KMS-11 (cell line): ENCODE measurements around the gene PLEKHM1.

Experiments used
- H2AFZ ChIP-seq: fragments of 200-600 bp; sonication (generic); 2 replicates; pipeline ENCODE4 v1.6.1; 2016; ENCODE audit warnings: antibody characterized with exemption, mixed run types, low read depth
- H3K27ac ChIP-seq: fragments of 200-600 bp; sonication (generic); 2 replicates; pipeline ENCODE4 v1.6.1; 2016; ENCODE audit warnings: mild to moderate bottlenecking, mixed run types
- H3K27me3 ChIP-seq: fragments of 200-600 bp; sonication (generic); 2 replicates; pipeline ENCODE4 v1.6.1; 2017; ENCODE audit warnings: mild to moderate bottlenecking, low read depth, mixed run types, moderate library complexity; ENCODE audit not compliant: insufficient read depth
- H3K36me3 ChIP-seq: fragments of 200-600 bp; sonication (generic); 2 replicates; pipeline ENCODE4 v1.6.1; 2017; ENCODE audit warnings: mild to moderate bottlenecking, mixed run types; ENCODE audit not compliant: insufficient read depth
- H3K4me1 ChIP-seq: fragments of 200-600 bp; sonication (generic); 2 replicates; pipeline ENCODE4 v1.6.1; 2016; ENCODE audit warnings: mild to moderate bottlenecking, low read depth, mixed run types; ENCODE audit not compliant: poor library complexity, severe bottlenecking
- H3K4me2 ChIP-seq: fragments of 200-600 bp; sonication (generic); 2 replicates; pipeline ENCODE4 v1.7.0; 2016; ENCODE audit warnings: mild to moderate bottlenecking, mixed run types
- H3K4me3 ChIP-seq: fragments of 200-600 bp; sonication (generic); IDR thresholded peaks from 2 replicates; pipeline ENCODE4 v1.6.1; 2017; ENCODE audit warnings: low read depth, low read length, mixed read lengths; ENCODE audit not compliant: insufficient read depth
- H3K79me2 ChIP-seq: fragments of 200-600 bp; sonication (generic); 2 replicates; pipeline ENCODE4 v1.6.1; 2016; ENCODE audit warnings: low read depth, mixed run types; ENCODE audit not compliant: insufficient read depth
- H3K9ac ChIP-seq: fragments of 200-600 bp; sonication (generic); 2 replicates; pipeline ENCODE4 v1.6.1; 2016; ENCODE audit warnings: mild to moderate bottlenecking, mixed run types
- H4K20me1 ChIP-seq: fragments of 200-600 bp; sonication (generic); 2 replicates; pipeline ENCODE4 v1.6.1; 2016; ENCODE audit warnings: mild to moderate bottlenecking, mixed run types; ENCODE audit not compliant: insufficient read depth
- TF ChIP-seq, protein P1 (sequence below): fragments of 200-600 bp; sonication (generic); conservative IDR thresholded peaks from 2 replicates; pipeline ENCODE4 v1.6.1; 2017; ENCODE audit warnings: low read depth, mild to moderate bottlenecking, antibody characterized with exemption, low read length, moderate library complexity, mixed read lengths

Gene PLEKHM1

DNA sequence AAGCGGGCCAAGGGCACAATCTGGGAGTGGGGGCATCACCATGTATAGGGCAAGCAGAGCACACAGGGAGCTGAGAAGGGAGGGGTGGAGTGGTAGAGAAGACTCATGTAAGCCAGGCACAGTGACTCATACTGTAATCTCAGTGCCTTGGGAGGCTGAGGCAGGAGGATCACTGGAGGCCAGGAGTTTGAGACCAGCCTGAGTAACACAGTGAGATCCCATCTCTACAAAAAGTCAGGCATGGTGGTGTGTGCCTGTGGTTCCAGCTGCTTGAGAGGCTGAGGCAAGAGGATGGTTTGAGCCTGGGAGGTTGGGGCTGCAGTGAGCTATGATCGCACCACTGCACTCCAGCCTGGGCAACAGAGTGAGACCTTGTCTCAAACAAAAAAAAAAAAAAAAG is 98.6 kb downstream of the PLEKHM1 start:
- Histone ChIP-seq H2AFZ (no peak overlapping the region), H3K4me2 (no peak overlapping the region), H3K9ac (no peak overlapping the region), H3K79me2 (no peaks in the 10 kb centered on the region), H4K20me1 (no peaks in the 10 kb centered on the region), H3K4me1 (no peaks in the 10 kb centered on the region), H3K4me3 (no peak overlapping the region), H3K36me3 (no peaks in the 10 kb centered on the region), H3K27ac (no peak overlapping the region), H3K27me3 (no peaks in the 10 kb centered on the region)
- TF ChIP-seq, protein P1, sequence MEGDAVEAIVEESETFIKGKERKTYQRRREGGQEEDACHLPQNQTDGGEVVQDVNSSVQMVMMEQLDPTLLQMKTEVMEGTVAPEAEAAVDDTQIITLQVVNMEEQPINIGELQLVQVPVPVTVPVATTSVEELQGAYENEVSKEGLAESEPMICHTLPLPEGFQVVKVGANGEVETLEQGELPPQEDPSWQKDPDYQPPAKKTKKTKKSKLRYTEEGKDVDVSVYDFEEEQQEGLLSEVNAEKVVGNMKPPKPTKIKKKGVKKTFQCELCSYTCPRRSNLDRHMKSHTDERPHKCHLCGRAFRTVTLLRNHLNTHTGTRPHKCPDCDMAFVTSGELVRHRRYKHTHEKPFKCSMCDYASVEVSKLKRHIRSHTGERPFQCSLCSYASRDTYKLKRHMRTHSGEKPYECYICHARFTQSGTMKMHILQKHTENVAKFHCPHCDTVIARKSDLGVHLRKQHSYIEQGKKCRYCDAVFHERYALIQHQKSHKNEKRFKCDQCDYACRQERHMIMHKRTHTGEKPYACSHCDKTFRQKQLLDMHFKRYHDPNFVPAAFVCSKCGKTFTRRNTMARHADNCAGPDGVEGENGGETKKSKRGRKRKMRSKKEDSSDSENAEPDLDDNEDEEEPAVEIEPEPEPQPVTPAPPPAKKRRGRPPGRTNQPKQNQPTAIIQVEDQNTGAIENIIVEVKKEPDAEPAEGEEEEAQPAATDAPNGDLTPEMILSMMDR = no peak

DNA sequence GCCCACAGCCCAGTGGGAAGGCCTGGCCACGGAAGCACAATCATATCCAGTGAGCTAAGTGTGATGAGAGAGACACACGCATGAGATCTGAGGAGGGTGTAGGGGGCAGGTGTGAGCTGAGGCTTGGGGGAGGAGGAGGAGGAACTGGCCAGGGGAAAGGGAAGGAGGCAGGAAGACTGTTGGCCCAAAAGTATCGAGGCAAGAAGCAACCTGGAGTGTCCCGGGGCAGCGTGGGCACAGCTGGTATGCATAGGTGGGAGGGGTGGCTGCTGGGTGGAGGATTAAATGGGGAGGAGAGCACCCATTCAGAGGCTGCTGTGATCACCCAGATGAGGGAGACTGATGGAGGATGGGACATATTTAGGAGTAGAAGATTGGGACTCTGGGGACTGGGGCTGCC is 99.2 kb downstream of the PLEKHM1 start:
- H3K4me1 ChIP-seq = no peaks in the 10 kb centered on the region
- no peaks in the 10 kb centered on the region for H3K79me2 ChIP-seq
- H3K36me3 ChIP-seq = no peaks in the 10 kb centered on the region
- no peak overlapping the region for H3K27ac ChIP-seq
- no peak overlapping the region for H2AFZ ChIP-seq
- TF ChIP-seq, protein P1 = no peak
- H3K4me3 ChIP-seq = no peak overlapping the region
- H4K20me1 ChIP-seq = no peaks in the 10 kb centered on the region
- no peaks in the 10 kb centered on the region for H3K27me3 ChIP-seq
- H3K9ac ChIP-seq = no peak overlapping the region
- H3K4me2 ChIP-seq = no peak overlapping the region

DNA sequence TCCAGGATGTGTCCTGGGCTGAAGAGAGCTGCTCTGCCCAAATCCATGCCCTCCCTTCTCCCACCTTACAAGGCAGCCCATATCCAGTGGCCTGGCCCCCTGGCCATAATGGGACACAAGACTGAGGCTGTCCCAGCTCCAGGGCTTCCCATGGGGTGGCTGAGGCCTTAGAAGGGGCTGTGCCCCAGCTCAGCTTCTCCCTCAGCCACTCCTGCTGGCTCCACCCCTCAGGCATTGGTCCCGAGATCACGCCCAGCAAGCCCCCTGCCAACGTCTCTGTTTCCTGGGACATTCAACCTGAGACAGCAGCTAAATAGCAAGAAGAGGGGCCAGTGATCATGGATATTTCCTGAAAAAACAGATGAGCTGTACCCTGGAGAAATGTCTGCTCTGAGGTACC is 101.2 kb downstream of the PLEKHM1 start:
- Histone ChIP-seq H2AFZ (no peak overlapping the region), H3K79me2 (no peaks in the 10 kb centered on the region), H3K4me3 (no peak overlapping the region), H3K9ac (no peak overlapping the region), H3K4me2 (no peak overlapping the region), H3K36me3 (no peaks in the 10 kb centered on the region), H4K20me1 (no peaks in the 10 kb centered on the region), H3K27me3 (no peaks in the 10 kb centered on the region), H3K4me1 (peaks cover 10% of the 10 kb centered on the region), H3K27ac (no peak overlapping the region)
- TF ChIP-seq, protein P1 = no peak

DNA sequence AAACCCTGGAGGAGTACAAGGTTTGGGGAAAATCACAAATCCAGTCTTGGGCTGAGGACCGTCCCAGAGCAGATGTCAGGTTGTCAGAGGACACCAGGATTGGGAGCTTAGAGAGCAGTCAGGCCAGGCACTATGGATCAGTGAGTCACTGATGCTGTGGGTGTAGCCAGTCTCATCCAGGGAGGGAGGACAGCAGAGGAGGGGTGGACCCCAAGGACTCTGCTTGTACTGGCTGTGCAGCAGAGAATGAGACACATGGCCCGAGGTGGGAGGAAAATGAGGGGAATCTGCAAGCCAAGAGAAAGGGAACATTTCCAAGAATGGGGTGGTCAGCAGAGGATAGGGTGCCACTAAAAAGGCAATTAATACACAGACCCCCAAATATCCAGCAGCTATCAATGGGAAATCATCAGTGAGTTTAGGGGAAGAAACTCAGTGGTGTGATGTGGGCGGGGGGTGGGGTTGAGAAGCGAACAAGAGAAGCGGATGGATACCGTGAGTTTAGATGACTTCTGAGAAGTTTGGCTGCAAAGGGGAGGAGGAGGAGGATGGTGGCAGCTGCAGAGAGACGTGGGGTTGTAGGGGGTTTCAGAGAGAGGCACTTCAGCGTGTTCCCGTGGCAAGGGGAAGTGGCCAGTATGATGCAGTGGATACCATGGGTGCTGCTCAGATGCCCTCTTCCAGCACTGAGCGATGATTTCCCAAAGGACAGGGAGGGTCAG is 101.8 kb downstream of the PLEKHM1 start:
- Histone ChIP-seq H3K4me2 (no peak overlapping the region), H3K4me3 (no peak overlapping the region), H3K27me3 (no peaks in the 10 kb centered on the region), H2AFZ (no peak overlapping the region), H4K20me1 (no peaks in the 10 kb centered on the region), H3K79me2 (no peaks in the 10 kb centered on the region), H3K36me3 (no peaks in the 10 kb centered on the region), H3K27ac (no peak overlapping the region), H3K4me1 (peaks cover 10% of the 10 kb centered on the region), H3K9ac (no peak overlapping the region)
- TF ChIP-seq, protein P1 = no peak
